T follicular helper cell (primary cell): Measurements from ENCODE around the gene DHX34.
"Not testable (repeated sequence)": the region's sequence is repeated elsewhere in the genome, so short reads cannot be mapped to it uniquely, and the experiment has no call there.

Experiments used
- DNase-seq: peaks from one replicate; pipeline ENCODE4 v3.0.0-alpha.2; 2020; ENCODE audit warnings: low read depth

DHX34 gene

DNA sequence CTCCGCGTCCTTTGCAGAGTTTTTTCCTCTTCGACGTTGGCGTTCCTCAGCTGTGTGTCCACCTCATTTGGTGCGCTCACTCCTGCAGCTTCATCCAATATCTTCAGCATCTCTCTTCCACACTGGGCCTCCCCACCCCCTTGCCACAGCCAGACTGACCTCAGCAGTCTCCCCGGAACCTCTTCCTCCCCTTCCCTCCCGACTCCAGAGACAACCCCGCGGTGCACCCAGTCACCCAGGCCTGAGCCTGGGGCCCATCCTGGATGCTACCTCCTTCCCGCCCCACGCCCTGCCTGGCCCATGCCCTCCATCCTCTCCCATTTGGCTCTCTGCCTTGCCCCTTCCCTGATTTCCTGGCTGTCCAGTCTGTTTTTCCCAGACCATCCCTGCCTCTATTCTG, 25.2 kb upstream of the DHX34 start:
- DNase-seq: no peak

DNA sequence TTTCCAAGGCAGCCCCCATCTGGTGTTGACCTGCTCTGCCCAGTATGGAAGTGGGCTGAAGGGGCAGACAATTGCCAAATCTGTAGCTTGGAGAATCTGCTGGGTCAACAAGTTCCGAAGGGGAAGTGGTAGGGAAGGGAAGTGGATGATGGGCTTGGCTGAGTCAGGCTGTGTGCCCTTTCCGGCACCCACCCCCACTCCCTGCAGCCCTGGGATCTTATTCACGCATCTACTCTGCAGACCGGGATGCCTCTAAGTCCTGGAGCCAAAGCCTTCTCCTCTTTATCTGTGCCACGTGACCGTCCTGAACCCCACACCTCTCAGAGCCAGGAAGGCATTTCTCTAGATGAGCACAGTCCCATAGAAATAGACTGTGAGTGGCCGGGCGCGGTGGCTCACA, 24.6 kb upstream of the DHX34 start:
- no peak for DNase-seq

DNA sequence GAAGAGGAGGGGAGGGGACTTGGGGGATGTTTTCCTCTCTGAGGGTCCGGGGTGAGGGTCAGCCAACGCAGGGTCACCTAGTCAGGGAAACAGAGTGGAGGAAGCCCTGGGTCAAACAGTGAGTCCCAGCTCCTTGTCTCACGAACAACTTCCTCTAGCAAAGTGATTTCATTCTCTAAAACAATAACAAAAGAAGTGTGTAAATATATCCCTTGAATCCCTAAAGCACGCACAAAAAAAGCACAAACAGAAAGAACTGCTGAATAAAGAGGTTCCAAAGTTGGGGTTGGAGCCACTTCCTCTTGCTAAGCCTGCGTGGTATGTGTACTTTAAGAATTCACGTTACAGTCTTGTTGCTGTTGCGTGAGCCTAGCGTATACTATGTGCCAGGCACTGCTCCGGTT, 18.6 kb upstream of the DHX34 start:
- DNase-seq: no peak

DNA sequence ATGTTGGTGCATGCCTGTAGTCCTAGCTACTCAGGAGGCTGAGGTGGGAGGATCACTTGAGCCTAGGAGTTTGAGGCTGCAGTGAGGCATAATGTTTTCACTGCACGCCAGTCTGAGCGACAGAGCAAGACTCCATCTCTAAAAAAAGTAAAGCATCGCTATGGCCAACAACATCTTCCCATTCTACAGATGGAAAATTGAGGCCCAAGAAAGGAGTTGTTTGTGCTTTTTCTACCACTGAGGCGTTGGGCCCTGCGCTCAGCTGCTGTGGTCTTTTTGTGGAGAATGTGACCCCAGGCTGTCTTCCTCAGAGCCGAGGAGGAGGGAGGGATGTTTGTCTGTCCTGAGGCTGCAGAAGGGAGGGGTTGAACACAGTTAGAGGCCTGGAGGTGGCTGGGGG, 17.6 kb upstream of the DHX34 start:
- DNase-seq: no peak

DNA sequence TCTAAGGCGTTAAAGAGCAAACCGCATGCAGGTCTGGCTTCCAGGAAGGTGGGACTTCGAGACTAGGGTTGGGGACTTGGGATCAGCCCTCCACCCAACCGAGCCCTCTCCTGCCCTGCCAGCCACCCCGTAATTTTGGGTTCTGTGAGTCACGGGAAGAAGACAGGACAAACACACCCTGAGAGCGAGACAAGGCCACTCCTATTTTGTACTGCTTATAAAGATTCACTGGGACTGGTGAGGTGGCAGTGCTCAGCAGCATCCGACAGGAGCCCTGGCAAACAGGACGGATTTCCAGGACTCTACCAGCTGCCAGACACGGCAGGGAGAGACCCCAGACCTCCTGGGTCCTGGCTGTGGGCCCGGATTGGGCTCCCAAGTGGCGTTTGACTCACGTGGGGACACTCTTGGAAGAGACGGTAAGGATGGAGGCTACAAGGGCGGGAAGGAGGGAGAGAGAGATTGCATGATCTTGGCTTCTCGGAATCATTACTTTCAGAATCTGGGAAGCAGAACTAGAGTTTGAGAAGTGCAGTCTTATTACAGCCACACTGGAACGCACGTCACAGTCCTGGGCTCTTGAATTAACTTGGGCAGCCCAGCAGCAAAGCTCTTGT, 17.1 kb upstream of the DHX34 start, which contains the start of gene C5AR2:
C5AR2 (plus strand) TSS at position 245 of the 617 bp plus-strand sequence. CDS start 8,625 bp downstream, outside the sequence.
- no peak for DNase-seq

DNA sequence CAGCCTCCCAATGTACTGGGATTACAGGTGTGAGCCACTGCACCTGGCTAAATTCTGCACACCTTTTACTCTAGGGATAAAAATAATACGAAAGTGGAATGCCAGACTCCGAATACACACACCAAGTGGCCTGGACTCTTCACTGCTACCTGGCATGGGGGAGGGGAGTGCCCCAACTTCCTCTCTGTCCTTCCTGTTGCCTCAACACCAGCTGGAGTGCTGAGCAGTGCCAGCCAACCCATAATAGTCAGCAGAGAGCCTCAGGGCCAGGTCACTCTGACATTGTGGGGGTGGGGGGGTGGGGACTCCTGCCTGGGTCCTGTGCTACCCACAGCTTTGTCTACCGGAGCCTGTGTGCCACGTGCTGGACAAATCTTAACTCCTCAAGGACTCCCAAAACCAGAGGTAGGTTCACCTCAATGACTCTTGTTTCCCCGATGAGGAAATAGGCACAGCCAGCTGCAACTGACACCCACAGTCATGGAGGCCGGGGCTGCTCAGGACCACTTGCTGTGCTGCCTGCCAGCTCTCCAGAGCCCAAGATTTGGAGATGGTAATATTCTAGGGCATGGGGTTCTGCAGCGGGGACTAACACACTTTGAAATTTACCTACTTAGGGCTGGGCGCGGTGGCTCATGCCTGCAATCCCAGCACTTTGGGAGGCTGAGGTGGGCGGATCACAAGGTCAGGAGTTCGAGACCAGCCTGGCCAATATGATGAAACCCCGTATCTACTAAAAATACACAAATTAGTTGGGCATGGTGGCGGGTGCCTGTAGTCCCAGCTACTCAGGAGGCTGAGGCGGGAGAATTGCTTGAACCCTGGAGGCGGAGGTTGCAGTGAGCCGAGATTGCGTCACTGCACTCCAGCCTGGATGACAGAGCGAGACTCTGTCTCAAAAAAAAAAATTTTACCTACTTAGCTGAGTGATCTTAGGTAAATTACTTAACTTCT, 12.1 kb upstream of the DHX34 start:
- not testable (repeated sequence) for DNase-seq

DNA sequence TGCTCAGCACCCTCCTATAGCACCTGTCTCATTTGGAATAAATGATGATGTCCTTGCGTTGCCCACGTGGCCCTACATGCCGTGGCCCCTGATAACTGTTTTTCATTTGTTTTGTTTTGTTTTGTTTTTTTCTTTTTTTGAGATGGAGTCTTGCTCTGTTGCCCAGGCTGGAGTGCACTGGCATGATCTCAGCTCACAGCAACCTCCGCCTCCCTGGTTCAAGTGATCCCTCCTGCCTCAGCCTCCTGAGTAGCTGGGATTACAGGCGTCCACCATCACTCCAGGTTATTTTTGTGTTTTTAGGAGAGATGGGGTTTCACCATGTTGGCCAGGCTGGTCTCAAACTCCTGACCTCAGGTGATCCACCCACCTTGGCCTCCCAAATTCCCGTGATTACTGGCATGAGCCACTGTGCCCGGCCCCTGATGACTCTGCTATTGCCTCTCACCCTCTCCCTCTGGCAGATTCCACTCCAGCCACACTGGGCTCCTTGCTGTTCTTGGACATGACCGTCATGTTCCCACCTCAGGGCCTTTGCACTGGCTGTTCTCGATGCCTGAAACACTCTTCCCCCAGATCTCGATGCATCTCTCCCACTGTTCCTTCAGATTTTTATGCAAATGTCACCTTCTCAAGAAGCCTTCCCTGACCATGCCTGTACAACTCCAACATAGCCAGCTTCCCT, 9.8 kb upstream of the DHX34 start:
- DNase-seq: no peak

DNA sequence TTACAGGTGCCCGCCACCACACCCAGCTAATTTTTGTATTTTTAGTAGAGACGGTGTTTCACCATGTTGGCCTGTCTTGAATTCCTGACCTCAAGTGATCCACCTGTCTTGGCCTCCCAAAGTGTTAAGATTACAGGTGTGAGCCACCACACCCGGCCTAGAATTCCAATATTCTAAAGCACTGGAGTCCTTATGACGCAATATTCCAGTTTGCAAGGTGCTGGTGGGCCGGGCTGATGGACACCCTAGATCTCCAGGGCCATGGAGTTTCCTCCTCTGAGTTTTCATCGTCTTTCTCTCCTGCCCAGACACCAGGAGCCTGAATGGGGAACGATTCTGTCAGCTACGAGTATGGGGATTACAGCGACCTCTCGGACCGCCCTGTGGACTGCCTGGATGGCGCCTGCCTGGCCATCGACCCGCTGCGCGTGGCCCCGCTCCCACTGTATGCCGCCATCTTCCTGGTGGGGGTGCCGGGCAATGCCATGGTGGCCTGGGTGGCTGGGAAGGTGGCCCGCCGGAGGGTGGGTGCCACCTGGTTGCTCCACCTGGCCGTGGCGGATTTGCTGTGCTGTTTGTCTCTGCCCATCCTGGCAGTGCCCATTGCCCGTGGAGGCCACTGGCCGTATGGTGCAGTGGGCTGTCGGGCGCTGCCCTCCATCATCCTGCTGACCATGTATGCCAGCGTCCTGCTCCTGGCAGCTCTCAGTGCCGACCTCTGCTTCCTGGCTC, 8.5 kb upstream of the DHX34 start:
- no peak for DNase-seq

DNA sequence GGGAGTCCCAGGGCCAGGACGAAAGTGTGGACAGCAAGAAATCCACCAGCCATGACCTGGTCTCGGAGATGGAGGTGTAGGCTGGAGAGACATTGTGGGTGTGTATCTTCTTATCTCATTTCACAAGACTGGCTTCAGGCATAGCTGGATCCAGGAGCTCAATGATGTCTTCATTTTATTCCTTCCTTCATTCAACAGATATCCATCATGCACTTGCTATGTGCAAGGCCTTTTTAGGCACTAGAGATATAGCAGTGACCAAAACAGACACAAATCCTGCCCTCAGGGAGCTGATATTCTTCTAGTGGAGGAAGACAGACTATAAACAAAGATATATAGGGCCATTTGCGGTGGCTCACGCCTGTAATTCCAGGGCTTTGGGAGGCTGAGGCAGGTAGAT, 7.4 kb upstream of the DHX34 start:
- no peak for DNase-seq

DNA sequence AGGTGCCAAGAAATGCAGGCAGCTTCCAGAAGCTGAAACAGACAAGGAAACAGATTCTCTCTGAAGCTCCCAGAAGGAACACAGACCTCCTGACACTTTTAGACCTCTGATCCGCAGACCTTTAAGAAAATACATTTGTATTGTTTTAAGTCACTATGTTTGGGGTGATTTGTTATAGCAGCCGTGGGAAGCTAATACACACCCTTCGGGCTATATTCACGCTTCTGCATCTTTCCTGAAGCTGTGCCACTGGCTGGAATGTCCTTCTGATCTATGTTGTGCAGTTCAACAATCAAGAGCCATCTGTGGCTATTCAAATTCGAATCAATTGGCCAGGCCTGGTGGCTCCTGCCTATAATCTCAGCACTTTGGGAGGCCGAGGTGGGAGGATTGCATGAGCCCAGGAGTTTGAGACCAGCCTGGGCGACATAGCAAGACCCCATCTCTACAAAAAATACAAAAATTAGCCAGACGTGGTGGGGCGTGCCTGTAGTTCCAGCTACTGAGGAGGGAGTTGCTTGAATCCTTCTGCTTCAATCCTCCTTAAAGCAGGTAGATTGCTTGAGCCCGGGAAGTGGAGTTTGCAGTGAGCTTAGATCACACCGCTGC, 5.8 kb upstream of the DHX34 start:
- DNase-seq: no peak

DNA sequence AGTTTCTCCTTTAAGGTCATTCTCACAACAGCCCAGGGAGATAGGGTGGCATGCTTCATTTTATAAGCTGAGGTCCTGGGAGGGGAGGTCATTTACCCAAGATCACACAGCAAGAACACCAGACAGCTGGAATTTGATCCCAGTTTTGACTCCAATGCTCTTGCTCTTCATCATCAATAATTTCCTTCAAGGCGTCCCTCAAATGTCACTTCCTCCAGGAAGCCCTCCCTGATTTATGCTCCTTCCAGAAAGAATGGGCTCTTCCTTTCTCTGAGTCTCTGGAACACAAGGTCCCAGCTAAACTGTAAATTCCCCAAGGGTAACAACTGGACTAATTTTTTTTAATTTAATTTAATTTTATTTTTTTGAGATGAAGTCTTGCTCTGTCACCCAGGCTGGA, 4.7 kb upstream of the DHX34 start:
- no peak for DNase-seq

DNA sequence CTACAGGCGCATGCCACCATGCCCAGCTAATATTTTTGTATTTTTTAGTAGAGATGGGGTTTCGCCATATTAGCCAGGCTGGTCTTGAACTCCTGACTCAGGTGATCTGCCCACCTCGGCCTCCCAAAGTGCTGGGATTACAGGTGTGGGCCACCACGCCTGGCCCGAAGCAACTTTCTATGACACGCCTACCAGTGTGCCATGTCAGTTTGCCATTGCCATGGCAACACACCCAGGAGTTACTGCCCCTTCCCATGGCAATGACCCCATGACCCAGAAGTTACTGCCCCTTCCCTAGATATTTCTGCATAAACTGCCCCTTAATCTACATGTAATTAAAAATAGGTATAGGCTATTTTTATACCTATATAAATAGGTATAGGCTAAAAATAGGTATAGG, 3.1 kb upstream of the DHX34 start:
- not testable (repeated sequence) for DNase-seq

DNA sequence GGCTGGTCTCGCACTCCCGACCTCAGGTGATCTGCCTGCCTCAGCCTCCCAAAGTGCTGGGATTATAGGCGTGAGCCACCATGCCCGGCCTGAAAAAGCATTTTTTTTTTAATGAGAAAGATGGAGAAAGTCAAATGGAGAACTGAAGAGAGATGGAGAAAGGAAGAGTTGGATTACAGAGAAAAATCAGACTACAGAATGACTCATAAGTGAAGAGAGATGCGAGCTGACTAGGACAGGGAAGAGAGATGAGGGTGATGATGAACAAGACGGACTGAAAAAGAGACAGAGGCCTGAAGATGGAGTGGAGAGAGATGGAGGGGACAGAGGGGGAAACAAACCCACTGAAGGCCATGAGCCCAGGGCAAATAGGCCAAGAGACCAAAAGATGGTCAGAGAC, 1.5 kb downstream of the DHX34 start:
- no peak for DNase-seq

DNA sequence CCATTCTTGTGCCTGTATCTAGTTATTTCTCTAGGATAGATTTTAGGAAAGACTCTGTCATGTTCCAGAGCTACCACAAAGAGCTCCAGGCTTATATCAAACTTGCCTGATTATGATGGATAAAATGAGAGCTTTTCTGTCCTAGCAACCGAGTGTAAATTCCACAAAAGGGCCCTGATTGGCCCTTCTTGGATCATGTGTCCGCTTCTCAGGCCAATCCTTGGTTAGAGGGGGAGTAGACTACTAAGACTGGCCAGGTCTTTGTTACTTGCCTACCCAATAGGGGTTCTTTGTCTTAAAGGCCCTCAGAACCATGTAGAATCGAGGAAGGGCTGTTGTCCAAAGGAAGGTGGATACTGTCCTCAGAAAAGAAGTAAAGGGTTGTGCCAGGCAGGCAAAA, 2.4 kb downstream of the DHX34 start:
- no peak for DNase-seq

DNA sequence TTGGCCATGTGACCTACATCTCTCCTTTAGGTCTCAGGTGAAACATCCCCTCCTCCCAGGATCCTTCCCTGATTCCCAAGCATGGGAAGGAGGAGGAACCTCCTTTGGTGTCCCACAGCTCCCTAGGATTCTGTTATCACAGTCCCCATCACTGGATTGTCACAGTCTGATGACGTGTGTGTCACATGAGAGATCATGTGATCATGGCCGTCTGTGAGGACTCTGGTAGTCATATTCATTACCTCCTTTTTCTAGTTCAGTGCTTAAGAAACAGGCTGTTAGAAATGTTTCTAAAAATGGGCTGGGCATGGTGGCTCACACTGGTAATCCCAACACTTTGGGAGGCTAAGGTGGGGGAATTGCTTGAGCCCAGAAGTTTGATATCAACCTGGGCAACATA, 3.0 kb downstream of the DHX34 start:
- no peak for DNase-seq

DNA sequence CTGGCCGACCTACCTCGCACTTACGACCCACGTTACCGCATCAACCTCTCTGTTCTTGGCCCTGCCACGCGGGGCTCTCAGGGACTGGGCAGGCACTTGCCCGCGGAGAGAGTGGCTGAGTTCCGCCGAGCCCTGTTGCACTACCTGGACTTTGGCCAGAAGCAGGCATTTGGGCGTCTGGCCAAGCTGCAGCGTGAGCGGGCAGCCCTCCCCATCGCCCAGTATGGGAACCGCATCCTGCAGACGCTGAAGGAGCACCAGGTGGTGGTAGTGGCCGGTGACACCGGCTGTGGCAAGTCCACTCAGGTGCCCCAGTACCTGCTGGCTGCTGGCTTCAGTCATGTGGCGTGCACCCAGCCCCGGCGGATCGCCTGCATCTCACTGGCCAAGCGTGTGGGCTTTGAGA, 4.2 kb downstream of the DHX34 start:
- no peak for DNase-seq

DNA sequence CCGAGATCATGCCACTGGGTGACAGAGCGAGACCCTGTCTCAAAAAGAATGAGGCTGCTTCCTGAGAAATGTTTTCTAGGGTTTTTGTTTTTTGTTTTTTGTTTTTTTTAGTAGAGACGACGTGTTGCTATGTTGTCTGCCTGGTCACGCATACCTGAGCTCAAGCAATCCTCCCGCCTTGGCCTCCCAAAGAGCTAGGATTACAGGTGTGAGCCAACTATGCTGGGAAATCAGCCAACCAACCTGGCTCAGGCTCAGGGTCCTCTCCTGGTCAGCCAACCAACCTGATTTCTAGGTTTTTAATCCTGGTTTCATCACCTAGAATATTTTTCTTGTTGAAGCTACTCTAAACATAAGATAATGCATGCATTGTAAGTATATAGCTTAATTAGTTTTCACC, 7.8 kb downstream of the DHX34 start:
- DNase-seq: no peak

DNA sequence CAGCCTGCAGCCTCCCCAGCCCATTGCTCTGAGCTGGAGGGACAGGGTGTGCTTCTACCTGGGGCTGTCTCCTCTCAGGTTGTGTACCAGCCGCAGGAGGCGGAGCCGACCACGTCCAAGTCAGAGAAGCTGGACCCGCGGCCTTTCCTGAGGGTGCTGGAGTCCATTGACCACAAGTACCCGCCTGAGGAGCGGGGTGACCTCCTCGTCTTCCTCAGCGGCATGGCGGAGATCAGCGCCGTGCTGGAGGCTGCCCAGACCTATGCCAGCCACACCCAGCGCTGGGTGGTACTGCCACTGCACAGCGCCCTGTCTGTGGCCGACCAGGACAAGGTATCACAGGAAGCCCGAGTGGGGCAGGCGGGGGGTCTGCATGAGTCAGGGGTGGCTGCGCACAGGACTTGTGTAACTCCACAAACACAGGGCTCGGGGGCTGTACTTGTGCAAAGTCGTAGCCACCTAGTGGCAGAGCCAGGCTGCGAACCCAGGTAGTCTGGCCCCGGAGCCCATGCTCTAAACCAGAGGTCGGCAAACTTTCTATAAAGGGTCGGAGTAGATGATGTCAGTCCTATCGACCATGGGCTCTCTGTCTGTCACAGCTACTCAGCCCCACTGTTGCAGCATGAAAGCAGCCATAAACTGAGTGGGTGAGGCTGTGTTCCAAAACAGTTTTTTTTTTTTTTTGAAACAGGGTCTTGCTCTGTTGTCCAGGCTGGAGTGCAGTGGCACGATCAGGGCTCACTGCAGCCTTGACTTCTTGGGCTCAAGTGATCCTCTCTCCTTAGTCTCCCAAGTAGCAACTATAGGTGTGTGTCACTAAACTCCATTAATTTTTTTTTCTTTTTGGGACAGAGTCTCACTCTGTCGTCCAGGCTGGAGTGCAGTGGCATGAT, 8.9 kb downstream of the DHX34 start:
- no peak for DNase-seq

DNA sequence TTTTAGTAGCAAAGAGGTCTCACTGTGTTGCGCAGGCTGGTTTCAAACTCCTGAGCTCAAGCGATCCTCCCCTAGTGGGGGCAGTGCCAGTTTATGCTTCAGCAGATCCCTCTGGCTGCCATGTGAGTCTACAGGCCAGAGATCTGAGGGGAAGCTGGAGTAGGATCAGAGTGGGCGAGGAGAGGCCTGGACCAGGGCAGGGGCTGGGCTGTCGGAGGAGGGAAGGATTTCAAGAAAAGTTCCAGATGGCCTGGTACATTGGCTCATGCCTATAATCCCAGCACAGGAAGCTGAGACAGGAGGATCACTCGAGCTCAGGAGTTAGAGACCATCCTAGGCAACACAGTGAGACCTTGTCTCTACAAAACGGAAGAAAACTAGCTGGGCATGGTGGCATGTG, 9.8 kb downstream of the DHX34 start:
- no peak for DNase-seq

DNA sequence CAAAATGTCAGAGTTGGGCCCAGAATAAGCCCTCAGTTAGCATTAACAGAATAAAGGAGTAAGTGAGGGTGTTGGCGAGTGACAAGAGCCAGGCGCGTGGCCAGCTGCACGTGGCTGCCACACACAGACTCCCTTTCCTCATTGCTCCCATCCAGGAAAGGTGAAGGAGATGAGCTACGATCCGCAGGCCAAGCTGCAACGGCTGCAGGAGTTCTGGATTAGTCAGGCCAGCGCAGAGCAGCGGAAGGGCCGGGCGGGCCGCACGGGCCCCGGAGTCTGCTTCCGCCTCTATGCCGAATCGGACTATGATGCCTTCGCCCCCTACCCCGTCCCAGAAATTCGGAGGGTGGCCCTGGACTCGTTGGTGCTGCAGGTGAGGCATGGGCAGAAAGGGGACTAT, 13.2 kb downstream of the DHX34 start:
- DNase-seq: no peak
